ENCODE measurements around the gene EXOG. TPM values are rescaled to one million over a fixed set of nuclear protein-coding genes. Genes with fewer than 3 reads are reported as not detected.
A peak's percentile ranks its signal among the peaks of the same experiment; 100 is the strongest.

EXOG gene
- total RNA-seq, 1 donor from 2014 or later, result 16.5 TPM

GRCh38 chr3:38475716-38476115, 20.4 kb upstream of the EXOG start:
- no peaks in the 10 kb centered on the region for H3K36me3 Mint-ChIP-seq (ENCODE audit: low read depth)
- H3K4me3 Mint-ChIP-seq (ENCODE audit: unreplicated experiment), result no peak overlapping the region
- H3K27ac Mint-ChIP-seq (ENCODE audit: unreplicated experiment), result no peak overlapping the region
- H3K4me1 Mint-ChIP-seq (ENCODE audit: low read depth), result peaks cover 10% of the 10 kb centered on the region
- no peaks in the 10 kb centered on the region for H3K27me3 Mint-ChIP-seq (ENCODE audit: low read depth)
- peaks cover 2% of the 10 kb centered on the region for H3K9me3 Mint-ChIP-seq (ENCODE audit: low read depth)
- TF ChIP-seq CTCF (IDR thresholded peaks at IDR 0.05), result no peak
- DNase-seq (ENCODE audit: low spot score), result no peak

- H3K36me3 Mint-ChIP-seq (ENCODE audit: low read depth), result peaks cover under 1% of the 10 kb centered on the region
Observed at GRCh38 chr3:38476157-38476756, 19.9 kb upstream of the EXOG start.

GRCh38 chr3:38477057-38477820, 18.9 kb upstream of the EXOG start:
- TF ChIP-seq CTCF (IDR thresholded peaks at IDR 0.05), result no peak
- Mint-ChIP-seq H3K4me1 (ENCODE audit: low read depth) (peaks cover 10% of the 10 kb centered on the region), H3K9me3 (ENCODE audit: low read depth) (no peaks in the 10 kb centered on the region), H3K27me3 (ENCODE audit: low read depth) (no peaks in the 10 kb centered on the region), H3K36me3 (ENCODE audit: low read depth) (peaks cover 2% of the 10 kb centered on the region), H3K27ac (ENCODE audit: unreplicated experiment) (no peak overlapping the region), H3K4me3 (ENCODE audit: unreplicated experiment) (no peak overlapping the region)
- no peak for DNase-seq (ENCODE audit: low spot score)

More at GRCh38 chr3:38476157-38476756, 19.9 kb upstream of the EXOG start:
- DNase-seq (ENCODE audit: low spot score), result no peak
- Mint-ChIP-seq H3K4me1 (ENCODE audit: low read depth) (peaks cover 10% of the 10 kb centered on the region), H3K4me3 (ENCODE audit: unreplicated experiment) (no peak overlapping the region), H3K27ac (ENCODE audit: unreplicated experiment) (no peak overlapping the region), H3K9me3 (ENCODE audit: low read depth) (no peaks in the 10 kb centered on the region), H3K27me3 (ENCODE audit: low read depth) (no peaks in the 10 kb centered on the region)
- no peak for TF ChIP-seq CTCF (IDR thresholded peaks at IDR 0.05)

GRCh38 chr3:38477839-38478450, 18.2 kb upstream of the EXOG start:
- peaks cover 7% of the 10 kb centered on the region for H3K4me1 Mint-ChIP-seq (ENCODE audit: low read depth)
- H3K4me3 Mint-ChIP-seq (ENCODE audit: unreplicated experiment), result no peak overlapping the region
- peak; percentile 82 for DNase-seq (ENCODE audit: low spot score)
- H3K27me3 Mint-ChIP-seq (ENCODE audit: low read depth), result no peaks in the 10 kb centered on the region
- no peaks in the 10 kb centered on the region for H3K9me3 Mint-ChIP-seq (ENCODE audit: low read depth)
- no peak for TF ChIP-seq CTCF (IDR thresholded peaks at IDR 0.05)
- H3K36me3 Mint-ChIP-seq (ENCODE audit: low read depth), result peaks cover 6% of the 10 kb centered on the region
- H3K27ac Mint-ChIP-seq (ENCODE audit: unreplicated experiment), result no peak overlapping the region

GRCh38 chr3:38478901-38479300, 17.2 kb upstream of the EXOG start:
- no peak for DNase-seq (ENCODE audit: low spot score)
- Mint-ChIP-seq H3K27ac (ENCODE audit: unreplicated experiment) (no peak overlapping the region), H3K27me3 (ENCODE audit: low read depth) (no peaks in the 10 kb centered on the region), H3K4me1 (ENCODE audit: low read depth) (no peaks in the 10 kb centered on the region), H3K9me3 (ENCODE audit: low read depth) (no peaks in the 10 kb centered on the region), H3K36me3 (ENCODE audit: low read depth) (peaks cover 11% of the 10 kb centered on the region), H3K4me3 (ENCODE audit: unreplicated experiment) (no peak overlapping the region)
- TF ChIP-seq CTCF (IDR thresholded peaks at IDR 0.05), result no peak

All from chondrocyte (in vitro differentiated cells).